ENCODE data around the gene CRTAC1. TPM values are rescaled to one million over a fixed set of nuclear protein-coding genes. Genes with fewer than 3 reads are reported as not detected.

CRTAC1 gene
- total and polyA plus RNA-seq, 10 of the 15 experiments (the other 5 are each of a cell fraction or from before 2014, with no cell fraction given): 0.10 TPM; not detected in 9

- RAD21 ChIA-PET (ENCODE audit: unreplicated experiment): no interaction called here
- H3K36me3 ChIP-seq (ENCODE audit: control insufficient read depth in 2 of 2, insufficient read depth in 2 of 2, low read length in 1 of 2): no peaks in the 10 kb centered on the region
- no peak for ATAC-seq
- no peak overlapping the region for H3K4me2 ChIP-seq (ENCODE audit: control insufficient read depth, insufficient read depth)
- POLR2A ChIA-PET: interaction anchor here (1.0 kb wide), 1 partner anchor 42 kb away, joined by 4 read pairs; no protein-coding TSS in a partner anchor
- no peaks in the 10 kb centered on the region for H4K20me1 ChIP-seq (ENCODE audit: control insufficient read depth, insufficient read depth)
- intact Hi-C loops (cut with micrococcal nuclease; ENCODE audit: unreplicated experiment): no loop called here
- TF ChIP-seq ZBED1 (IDR thresholded peaks at IDR 0.05; ENCODE audit: borderline replicate concordance) (no peak), RAD51 (IDR thresholded peaks at IDR 0.05) (no peak)
- no peak for DNase-seq (ENCODE audit: low read depth, low spot score)
- no peak overlapping the region for H3K27ac ChIP-seq (ENCODE audit: control insufficient read depth, insufficient read depth)
- H3K4me3 ChIP-seq: no peak overlapping the region
- FAIRE-seq: no peak
- BruUV-seq (replicated peaks): no TSS peak
- H2AFZ ChIP-seq (ENCODE audit: control insufficient read depth, low read depth, low read length): no peak overlapping the region
- SMC1A ChIA-PET (ENCODE audit: uncharacterized antibody, unreplicated experiment): interaction anchor here (1.0 kb wide), 1 partner anchor 118 kb away, joined by 3 read pairs; no protein-coding TSS in a partner anchor
- H3K9ac ChIP-seq (ENCODE audit: control insufficient read depth, insufficient read depth, low read length): no peak overlapping the region
- CTCF ChIA-PET: no interaction called here
- H3K9me3 ChIP-seq (replicated peaks; ENCODE audit: control insufficient read depth, insufficient read depth, low read length): no peaks in the 10 kb centered on the region
- H3K4me1 ChIP-seq (ENCODE audit: control insufficient read depth, insufficient read depth, low read length): no peaks in the 10 kb centered on the region
- H3K79me2 ChIP-seq (ENCODE audit: control insufficient read depth, insufficient read depth, low read length): no peaks in the 10 kb centered on the region
- WGBS (ENCODE audit: insufficient coverage, insufficient replicate concordance, low lambda C conversion rate, missing lambda C conversion rate): 43% methylated on average over 5 of the region's 5 CpGs
- in situ Hi-C loops (cut with MboI): no loop called here
- peaks cover 0 to 3% of the 10 kb centered on the region in 2 experiments; a peak in 3 of 4 replicates for H3K27me3 ChIP-seq (replicated peaks in 1 of 2; ENCODE audit: control insufficient read depth in 2 of 2, insufficient read depth in 2 of 2, low read length in 1 of 2)
Observed at GRCh38 chr10:97923476-97923875, 106.9 kb downstream of the CRTAC1 start.

GRCh38 chr10:97923057-97923456 is 107.4 kb downstream of the CRTAC1 start:
- Histone ChIP-seq H3K9me3 (replicated peaks; ENCODE audit: control insufficient read depth, insufficient read depth, low read length) (no peaks in the 10 kb centered on the region), H3K27ac (ENCODE audit: control insufficient read depth, insufficient read depth) (no peak overlapping the region), H3K4me2 (ENCODE audit: control insufficient read depth, insufficient read depth) (no peak overlapping the region), H4K20me1 (ENCODE audit: control insufficient read depth, insufficient read depth) (no peaks in the 10 kb centered on the region), H3K4me1 (ENCODE audit: control insufficient read depth, insufficient read depth, low read length) (no peaks in the 10 kb centered on the region), H3K36me3 (ENCODE audit: control insufficient read depth in 2 of 2, insufficient read depth in 2 of 2, low read length in 1 of 2) (no peaks in the 10 kb centered on the region), H3K9ac (ENCODE audit: control insufficient read depth, insufficient read depth, low read length) (no peak overlapping the region), H3K27me3 (replicated peaks in 1 of 2; ENCODE audit: control insufficient read depth in 2 of 2, insufficient read depth in 2 of 2, low read length in 1 of 2) (peaks cover 0 to 3% of the 10 kb centered on the region in 2 experiments; a peak in 2 of 4 replicates), H3K4me3 (no peak overlapping the region), H3K79me2 (ENCODE audit: control insufficient read depth, insufficient read depth, low read length) (no peaks in the 10 kb centered on the region), H2AFZ (ENCODE audit: control insufficient read depth, low read depth, low read length) (no peak overlapping the region)
- DNase-seq (ENCODE audit: low read depth, low spot score) (no peak), FAIRE-seq (no peak), ATAC-seq (no peak)
- no TSS peak for BruUV-seq (replicated peaks)
- intact Hi-C loops (cut with micrococcal nuclease; ENCODE audit: unreplicated experiment) (no loop called here), in situ Hi-C loops (cut with MboI) (no loop called here)
- RAD21 ChIA-PET (ENCODE audit: unreplicated experiment): no interaction called here
- POLR2A ChIA-PET: interaction anchor here (1.0 kb wide), 1 partner anchor 43 kb away, joined by 4 read pairs; no protein-coding TSS in a partner anchor
- CTCF ChIA-PET: no interaction called here
- 57% methylated on average over 13 of the region's 13 CpGs for WGBS (ENCODE audit: insufficient coverage, insufficient replicate concordance, low lambda C conversion rate, missing lambda C conversion rate)
- SMC1A ChIA-PET (ENCODE audit: uncharacterized antibody, unreplicated experiment): interaction anchor here (1.0 kb wide), 1 partner anchor 118 kb away, joined by 3 read pairs; no protein-coding TSS in a partner anchor
- TF ChIP-seq CBX3 (IDR thresholded peaks at IDR 0.05; ENCODE audit: borderline replicate concordance, low read depth) (no peak), YBX1 (IDR thresholded peaks at IDR 0.05) (no peak), ZNF24 (IDR thresholded peaks at IDR 0.05) (no peak), TCF3 (IDR thresholded peaks at IDR 0.05; ENCODE audit: borderline replicate concordance, insufficient read depth, low read depth, low read length) (no peak), ZBED1 (IDR thresholded peaks at IDR 0.05; ENCODE audit: borderline replicate concordance) (no peak), MYB (IDR thresholded peaks at IDR 0.05; ENCODE audit: borderline replicate concordance, low read depth, low read length) (no peak), ZNF687 (IDR thresholded peaks at IDR 0.05) (no peak), TBL1XR1 (IDR thresholded peaks at IDR 0.05; ENCODE audit: low read depth, low read length) (no peak), RFX5 (IDR thresholded peaks at IDR 0.05; ENCODE audit: low read depth, low read length) (no peak), LARP7 (IDR thresholded peaks at IDR 0.05) (no peak), CEBPB (IDR thresholded peaks at IDR 0.05; ENCODE audit: borderline replicate concordance in 1 of 2, low read depth in 2 of 2, low read length in 2 of 2) (no peak), POLR2AphosphoS2 (IDR thresholded peaks at IDR 0.05; ENCODE audit: low read depth, low read length) (no peak), ZNF274 (IDR thresholded peaks at IDR 0.05; ENCODE audit: insufficient read depth, insufficient read length) (no peak)

Data from GM12878 (cell line).